OCI-M1 (cell line): ENCODE data around the gene FAM221B.
A peak's percentile ranks its signal among the peaks of the same experiment; 100 is the strongest.

Experiments used
- DNase-seq: peaks from one replicate; lab custom pipeline; 2025; lab: John Stamatoyannopoulos, UW

The FAM221B gene

DNA sequence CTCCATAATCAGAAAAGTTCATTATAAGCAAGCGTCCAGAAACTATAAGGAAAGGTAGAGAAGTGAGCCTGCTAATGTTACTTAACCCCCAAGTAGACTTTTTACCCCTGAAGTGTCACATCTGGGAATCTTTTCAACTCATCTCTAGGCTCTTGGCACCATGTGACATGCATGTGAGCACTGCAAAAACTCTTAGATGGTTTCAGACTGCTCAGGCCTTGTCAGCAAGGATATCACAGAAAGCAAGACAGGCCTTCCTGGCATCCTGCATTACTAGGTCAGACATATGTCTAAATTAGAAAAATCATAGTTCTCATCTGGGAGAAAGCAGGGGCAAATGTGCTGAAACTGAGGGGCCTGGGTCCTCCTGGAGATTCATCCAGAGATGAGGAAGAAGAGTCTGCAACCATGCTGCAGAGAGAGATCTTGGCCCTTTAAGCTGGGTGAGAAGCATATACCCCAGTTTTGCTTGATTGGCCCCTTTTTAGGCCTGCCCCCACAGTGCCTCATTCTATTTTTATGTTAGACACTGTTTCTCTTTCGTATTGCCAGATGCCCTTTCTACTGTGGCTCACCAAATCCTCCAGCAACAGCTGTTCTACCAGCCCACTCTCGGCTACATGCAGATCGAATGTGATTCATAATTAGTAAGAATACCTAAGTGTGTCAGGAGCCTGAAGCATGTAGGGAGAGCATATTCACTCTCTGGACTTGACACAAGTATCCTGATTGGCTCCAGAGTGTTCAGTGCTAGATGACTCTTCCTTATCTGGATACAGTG lies 19.4 kb upstream of the FAM221B start:
- no peak for DNase-seq

DNA sequence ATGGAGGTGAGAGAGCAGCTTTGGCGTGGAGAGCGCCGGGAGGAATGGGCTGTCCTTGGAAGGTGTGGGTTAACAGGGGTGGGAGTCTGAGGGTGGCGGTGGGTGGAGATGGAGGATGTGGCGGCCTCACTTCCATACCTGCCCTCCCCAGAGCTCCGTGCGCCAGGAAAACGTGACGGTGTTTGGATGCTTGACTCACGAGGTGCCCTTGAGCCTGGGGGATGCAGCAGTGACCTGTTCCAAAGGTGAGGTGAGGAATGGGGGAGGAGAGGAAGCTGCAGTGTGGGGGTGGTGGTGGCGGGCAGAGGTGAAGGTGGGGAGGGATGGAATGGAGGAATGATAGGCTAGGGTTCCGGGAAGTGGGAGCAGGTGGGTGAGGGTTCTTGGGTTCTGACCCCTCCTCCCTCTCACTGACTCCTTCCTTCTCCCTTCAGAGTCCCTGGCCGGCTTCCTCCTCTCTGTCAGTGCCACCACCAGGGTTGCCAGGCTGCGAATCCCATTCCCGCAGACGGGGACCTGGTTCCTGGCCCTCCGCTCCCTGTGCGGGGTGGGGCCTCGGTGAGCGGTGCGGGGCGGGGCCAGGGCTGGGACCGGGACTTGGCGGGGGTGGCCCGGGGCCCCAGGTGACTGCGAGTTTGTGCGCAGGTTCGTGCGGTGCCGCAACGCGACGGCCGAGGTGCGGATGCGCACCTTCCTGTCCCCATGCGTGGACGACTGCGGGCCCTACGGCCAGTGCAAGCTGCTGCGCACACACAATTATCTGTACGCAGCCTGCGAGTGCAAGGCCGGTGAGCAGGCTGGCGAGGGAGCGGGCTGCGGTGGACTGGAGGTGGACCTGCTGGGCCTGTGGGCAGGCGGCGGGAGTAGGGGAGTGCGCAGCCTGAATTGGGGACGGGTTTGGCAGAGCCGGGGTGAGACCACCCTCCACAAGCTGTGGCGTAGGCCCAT lies 17.6 kb upstream of the FAM221B start:
- DNase-seq = no peak

DNA sequence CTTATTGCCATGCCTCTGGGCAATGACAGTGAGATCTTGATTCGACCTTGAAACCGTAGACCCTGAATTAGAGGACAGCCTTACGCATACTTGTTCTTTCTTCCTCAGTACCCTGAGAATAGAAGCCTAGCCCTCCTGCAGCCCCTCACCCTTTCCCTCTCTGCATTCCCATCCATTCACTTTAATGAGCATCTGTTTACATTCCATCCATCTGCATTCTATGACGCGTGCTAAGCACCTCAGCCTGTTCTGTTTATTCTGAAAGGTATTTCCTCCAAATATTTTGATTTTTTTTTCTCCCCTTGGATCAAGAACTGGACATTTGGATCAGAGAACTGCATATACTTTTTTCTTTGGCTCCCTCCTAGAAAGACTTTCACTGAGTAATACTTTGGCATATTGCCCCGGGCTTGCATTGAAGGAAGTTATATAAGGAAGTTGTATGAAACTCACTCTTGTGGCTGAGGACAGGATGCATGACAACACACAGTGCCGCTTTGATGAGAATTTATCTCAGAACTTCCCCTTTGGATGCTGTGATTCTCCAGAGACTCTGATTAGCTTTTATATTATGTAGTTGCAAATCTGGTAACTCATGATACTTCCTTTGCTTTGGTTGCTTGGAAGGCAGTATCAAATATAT lies 16.2 kb upstream of the FAM221B start:
- DNase-seq = peak; percentile 92

DNA sequence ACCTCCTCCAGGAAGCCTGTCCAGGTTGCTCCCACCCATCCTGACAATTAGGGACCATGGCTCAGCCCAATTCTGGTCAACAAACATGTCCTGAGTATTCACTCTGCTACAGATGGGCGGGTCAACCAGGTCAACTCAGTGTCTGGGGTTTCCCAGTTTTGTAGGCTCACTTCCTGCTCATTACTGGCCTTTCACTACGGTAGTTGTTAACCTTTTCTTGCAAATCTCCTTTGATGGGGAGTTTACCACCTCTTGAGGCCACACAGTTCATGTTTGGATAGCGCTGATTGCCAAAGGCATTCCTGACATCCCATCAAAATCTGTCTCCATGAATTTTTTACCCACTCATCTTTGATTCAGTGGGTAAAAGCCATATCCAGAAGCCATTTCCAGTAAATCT lies 14.3 kb upstream of the FAM221B start:
- no peak for DNase-seq

DNA sequence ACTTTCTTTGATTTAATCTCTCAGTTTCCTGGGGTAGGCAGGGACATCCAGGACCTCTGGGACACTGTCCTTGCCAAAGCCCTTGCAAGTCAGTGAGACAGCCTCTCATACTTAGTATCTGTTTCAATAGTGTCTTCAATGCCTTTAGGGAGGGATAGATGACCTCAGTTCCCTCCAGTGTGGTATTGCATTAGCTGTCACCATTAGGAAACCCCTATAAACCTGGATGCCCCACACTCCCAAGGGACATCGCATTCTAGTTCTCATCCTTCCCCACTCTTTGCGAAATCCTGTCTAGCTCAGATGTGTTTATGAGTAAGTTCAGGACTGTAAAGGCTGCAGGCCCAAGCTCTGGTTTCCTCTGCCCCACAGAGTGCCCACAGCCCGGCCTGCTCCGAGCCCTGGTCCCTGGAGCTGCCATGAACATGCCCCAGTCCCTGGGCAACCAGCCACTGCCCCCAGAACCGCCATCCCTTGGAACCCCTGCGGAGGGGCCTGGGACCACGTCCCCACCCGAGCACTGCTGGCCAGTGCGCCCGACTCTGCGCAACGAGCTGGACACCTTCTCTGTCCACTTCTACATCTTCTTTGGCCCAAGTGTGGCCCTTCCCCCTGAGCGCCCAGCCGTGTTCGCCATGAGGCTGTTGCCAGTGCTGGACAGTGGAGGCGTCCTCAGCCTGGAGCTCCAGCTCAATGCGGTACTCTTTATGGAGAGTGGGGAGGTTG lies 13.7 kb upstream of the FAM221B start:
- no peak for DNase-seq

DNA sequence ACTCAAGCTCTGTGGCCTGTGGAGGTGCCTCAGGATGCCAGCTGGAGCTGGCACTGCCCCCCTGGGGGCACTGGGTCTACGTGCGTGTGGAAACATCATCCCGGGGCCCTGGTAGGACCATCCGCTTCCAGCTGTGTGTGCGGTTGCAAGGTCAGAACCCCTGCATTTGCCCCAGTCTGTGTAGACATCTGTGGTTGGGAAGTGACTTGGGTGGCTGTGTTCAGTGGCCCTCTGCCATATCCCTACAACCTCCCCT lies 13.0 kb upstream of the FAM221B start:
- no peak for DNase-seq

DNA sequence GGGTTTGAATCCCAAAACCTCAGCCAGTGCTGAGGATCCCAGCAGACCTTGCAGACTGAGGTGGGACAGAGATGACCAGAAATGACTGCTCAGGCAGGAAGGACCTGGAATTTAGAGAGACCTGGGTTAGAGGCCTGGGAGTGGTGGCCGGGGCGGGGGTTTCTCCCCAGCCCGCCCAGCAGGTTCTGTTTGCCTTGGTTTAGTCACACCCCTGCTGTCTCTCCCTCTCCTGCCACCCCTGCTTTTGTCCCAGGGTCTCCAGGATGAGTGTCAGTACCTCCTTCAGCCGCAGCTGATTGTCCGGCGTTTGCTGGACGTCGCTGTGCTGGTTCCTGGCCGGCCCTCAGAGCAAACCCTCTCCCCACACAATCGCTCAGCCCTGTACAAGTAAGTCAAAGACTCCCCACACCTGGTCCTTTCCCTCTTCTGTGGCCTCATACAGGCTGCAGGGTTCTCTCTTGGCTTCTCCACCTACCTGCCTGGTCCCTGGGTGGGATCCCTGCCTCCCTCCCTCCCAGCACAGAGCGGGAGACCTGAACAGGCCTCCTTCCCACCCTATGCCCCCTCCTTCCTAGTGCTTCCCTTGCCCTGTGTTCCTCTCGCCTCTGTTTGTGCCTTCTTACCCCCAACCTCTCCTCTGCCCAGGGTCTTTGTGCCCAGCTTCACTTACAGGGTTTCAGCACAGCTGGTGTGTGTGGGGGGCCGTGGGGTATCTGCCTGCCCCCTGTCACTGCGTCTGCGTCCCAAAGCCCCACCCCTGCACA lies 12.5 kb upstream of the FAM221B start:
- no peak for DNase-seq

DNA sequence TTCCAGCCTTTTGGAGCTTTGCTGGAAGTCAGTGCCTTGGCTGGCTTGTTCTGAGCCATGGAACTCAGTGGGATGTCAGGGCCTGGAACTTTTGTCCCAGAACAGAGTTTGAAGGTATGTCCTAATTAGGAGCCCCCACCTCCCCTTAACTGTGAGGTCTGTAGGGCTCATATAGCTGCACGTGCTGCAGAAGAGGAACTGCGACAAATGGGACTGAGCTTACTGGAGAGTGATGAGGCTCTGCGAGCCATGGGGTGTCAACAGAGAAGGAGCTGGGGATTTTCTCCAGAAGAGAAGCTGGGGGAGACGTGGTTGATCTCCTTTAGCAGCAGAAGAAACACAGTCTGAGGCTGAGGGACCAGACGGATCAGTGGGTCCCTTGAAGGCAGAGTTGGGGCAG lies 11.4 kb upstream of the FAM221B start:
- DNase-seq = no peak

DNA sequence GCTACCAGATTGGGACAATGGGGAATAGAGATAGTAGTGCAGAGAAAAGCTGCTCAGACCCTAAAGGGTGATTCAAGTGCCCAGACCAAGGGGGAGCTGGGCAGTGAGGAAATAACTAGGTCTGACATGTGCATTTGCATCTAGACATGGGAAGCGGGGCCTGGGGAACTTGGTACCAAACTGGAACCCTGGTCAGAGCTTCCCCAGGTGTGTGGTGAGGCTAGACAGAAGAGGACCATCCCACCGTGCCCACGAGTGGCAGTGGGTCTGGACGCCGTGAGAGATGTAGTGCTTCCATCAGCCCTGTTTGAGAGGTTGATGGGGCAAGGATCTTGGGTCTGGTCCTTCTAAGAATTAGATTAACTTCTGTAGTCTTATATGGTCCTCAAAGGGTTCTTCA lies 8.1 kb upstream of the FAM221B start:
- DNase-seq = no peak

DNA sequence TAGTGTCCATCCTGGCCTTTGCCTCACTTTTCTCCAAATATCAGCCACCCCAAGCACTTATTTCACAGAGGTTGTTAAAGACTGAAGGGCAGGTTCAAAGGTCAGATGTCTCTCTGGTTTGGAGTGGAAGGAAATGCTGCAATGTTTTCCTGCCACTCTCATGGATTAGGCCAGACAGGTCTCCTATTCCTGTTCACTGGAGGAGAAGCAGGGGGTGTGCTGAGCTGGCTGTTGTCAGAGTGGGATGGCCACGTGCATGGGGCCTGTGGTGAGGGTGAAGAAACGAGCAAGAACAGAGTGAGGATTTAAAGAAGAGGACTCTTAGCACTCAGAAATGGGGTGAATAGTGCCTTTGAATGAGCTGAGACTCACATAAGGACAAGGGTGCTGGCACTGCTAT lies 7.2 kb upstream of the FAM221B start:
- no peak for DNase-seq

DNA sequence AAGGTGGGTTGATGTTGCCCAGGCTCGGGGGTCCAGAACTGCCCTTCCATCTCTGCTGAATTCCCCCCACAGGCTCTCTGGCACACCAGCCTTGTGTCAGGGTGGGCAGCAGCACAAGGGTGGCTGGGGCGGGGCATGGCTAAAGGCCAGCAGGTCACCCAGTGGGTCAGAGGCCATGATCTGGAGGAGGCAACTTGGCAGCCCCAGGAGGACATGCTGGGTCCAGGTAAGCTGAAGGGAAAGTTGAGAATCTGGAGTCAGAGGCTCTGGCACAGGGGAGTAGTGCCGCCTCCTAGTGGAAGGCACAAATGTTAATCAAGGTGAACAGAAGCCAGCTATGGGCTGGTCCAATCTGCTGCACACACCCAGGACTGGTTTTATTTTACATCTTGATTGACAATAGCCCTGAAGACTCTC lies 6.7 kb upstream of the FAM221B start:
- peak; percentile 37 for DNase-seq

DNA sequence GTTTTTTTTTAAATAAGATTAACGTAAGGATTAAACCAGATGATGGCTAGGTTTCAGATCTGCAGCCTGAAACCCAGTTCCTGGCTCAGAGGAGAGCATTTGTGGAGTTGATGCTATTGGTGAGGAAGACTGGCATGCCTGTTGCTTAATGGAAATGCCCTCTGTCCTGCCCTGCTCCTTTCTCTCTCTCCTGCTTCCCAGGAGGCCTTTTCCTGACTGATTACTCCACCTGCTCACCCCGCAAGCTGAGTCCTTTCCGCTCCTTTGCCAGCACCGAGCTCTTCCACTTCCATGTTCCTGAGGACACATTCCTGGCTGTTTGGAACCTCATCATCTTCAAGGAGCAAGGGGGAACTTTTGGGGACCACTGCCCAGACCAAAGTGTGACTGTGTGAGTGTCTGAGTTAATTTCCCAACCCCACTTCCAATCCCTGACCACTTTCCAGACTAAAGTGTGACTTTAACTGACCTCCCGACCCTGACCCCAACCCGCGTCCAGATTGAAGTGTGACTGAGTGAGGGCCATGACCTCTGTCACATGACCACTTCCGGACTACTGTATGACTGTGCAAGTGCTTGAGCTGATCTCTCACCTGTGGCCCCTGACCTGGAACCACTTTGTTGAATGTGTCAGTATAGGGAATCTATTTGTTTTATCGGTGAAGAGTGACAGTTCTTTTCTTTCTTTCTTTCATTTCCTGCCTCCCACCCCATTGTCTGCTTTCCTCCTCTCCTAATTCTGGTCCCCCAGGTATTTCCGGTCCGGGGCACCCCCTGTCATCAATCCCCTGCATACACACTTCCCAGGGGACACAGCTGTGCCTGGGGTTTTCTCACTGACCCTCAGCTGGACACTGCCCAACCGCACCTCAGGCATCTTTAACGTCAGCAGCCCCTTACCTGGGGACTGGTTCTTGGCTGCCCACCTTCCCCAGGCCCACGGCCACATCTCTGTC lies 6.0 kb upstream of the FAM221B start:
- DNase-seq = no peak

DNA sequence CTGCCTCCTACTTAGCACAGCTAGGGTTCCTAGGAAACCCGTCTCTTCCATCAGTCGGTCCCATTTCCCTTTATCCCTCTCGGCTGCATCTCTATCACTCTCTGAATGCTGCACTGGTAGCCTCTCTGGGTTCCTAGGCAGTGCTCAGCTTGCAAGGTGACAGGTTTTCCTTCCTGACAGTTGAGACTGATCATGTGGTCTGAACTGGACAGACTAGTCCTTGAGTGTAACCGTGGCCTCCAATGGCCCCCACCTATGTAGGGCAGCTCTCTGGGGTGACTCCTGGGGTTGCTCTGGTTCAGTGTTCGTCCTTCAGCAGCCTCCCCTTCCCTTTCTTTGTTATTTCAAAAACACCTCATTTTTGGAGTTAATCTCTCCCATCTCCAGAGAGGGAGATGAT lies 4.3 kb upstream of the FAM221B start:
- DNase-seq = no peak

DNA sequence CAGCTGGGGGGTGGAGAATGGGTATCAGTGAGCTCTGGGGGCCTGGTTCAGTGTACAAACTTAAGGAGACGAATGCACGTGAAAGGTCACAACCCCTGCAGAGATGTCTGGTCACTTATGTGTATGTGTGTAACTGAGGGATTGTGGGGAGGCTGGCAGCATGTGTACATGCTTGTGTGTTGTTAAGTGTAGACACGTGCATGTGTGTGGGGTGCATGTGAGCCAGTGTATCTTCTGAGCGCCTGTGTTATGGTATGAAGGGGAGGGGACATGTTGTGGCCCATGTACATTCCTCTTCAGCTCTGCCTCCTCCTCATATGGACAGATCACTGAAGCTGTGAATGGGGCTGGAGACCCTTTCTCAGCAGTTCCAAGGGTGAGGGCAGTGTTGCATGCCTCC lies 2.5 kb upstream of the FAM221B start:
- DNase-seq = no peak

DNA sequence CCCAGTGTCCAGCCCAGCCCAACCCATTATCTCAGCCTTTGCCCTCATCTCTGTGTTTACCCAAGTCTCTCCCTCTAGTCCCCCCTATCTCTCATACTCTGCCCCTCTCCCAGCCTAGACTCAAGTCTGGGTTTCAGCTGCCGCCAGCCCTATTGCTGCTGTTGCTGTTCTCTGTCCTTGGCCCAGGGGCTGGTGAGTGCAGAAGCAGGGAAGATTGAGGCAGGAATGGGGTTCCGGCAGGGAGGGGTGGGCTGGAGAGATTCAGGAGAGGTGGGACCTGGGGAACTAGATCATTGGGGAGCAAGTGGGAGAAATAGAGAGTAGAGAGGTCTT lies 1.2 kb upstream of the FAM221B start:
- no peak for DNase-seq

DNA sequence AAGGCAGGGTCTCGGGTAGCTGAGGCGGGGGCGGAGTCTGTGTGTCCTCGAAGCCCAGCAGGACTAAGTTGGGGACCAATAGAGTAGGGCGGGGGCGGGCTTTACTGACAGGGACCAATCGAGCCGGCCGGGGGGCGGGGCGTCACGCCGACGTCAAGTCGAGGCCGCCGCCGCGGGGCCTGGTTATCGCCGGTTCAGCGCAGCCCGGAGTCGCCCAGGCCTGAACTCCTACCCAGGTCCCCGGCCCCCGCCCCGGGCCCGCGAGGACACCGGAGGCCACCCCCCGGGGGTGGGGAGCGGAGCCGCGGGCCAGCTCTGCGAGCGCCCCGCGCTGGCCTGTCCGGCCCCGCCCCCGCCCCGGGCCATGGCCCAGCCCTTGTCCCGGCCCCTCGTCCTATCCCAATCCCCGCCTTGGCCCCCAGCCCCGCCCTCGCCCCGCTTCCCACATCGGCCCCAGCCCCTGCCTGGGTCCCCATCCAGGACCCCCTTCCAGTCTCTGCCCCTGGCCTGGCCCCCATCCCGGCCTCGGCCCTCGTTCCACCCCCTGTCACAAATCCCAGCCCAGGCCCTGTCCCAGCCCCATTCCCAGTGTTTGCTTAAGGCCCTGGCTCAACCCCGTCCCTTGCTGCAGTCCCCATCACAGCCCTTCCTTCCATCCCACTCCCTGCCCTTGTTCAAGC lies 692 bp upstream of the FAM221B start, which contains the start of gene TMEM8B:
Gene TMEM8B (plus strand): TSS at position 145 of the 680 bp plus-strand sequence. CDS start 220 bp downstream, at position 365.
- peak; percentile 91 for DNase-seq

DNA sequence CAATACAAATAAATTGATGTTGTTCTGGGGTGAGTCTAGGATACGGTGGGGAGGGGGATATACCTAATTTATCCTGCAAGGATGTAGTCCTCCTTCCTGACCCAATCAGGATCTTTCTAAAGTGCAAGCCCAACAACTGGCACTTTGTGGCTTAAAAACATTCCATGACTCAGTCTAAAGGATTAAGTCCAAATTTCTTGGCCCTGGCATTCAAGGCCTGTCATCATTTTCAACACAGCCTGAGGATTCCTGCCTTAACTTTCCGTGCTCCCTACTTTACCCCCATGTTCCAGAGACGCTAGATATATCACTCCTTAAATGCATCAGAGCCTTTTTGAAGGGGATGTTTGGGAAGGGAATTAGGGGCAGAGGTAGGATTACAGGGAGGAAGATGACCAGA lies 1.0 kb downstream of the FAM221B start:
- no peak for DNase-seq

DNA sequence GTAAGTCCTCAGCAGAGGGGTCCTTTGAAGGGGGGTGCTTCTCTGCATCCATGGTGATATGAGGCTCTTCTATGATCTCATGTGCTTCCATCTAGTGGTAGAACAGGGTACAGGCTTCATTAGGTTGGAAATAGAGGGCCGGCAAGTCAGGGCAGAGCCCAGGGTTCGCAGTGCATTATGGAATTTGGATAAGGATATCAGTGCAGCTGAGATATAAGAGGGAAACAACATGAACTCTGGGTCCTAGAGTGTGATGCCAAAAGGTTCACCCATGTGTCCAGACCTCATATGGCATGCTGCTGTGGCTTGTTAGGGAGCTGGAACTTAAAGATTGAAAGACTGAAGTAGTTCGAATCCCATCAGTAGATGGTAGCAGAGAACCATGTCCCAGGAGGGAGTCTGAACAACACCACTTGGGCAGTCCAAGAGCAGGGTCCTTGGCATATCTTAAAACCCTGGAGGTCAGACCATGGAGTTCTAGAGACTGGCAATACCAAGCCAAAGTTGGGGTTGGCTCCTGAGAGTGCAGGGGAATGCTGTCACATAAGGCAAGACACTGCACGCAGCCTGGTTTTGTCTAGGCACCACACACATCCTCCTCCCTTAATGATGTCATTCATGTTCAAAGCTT lies 2.3 kb downstream of the FAM221B start:
- DNase-seq = peak; percentile 78

DNA sequence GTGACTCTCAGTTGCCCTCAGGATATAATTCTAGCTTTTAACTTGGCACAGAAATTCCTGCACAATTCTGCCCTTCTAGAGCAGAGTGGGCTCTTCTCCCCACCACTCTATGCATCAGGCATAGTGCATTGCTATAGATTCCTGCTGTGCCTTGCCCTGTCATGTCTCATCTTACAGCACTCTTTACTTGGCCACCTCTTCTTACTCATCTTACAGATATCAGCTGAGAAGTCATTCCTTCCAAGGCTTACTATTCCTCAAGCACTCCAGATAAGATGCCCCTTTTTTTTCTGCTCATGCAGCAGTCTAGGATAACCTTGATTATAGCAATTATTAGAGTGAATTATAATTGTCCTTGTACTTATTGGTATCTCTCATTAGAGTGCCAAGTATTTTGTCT lies 5.6 kb downstream of the FAM221B start:
- DNase-seq = no peak
